Cardiac fibroblast (primary cell): ENCODE results near the gene ERC2.
A peak's percentile ranks its signal among the peaks of the same experiment; 100 is the strongest.

Experiments
- DNase-seq, 2 donors: peaks; one replicate each; pipeline versions ENCODE4 v3.0.0 to v3.0.0-alpha.2; 2010; ENCODE audit warnings: low read depth in 2 of 2
- H3K4me3 ChIP-seq, 2 donors: replicated peaks in 1 of 2; 1 replicate in 1 of 2; 2 replicates in 1 of 2; pipeline ENCODE4 v1.5.1; 2011; ENCODE audit warnings: low read depth in 2 of 2, low read length in 2 of 2, mild to moderate bottlenecking in 2 of 2, moderate library complexity in 1 of 2
- TF ChIP-seq, protein P1 (sequence below): IDR thresholded peaks from one replicate; pipeline ENCODE4 v1.5.1; 2011; ENCODE audit warnings: low read depth, mild to moderate bottlenecking, low read length, inconsistent platforms

ERC2 gene

DNA sequence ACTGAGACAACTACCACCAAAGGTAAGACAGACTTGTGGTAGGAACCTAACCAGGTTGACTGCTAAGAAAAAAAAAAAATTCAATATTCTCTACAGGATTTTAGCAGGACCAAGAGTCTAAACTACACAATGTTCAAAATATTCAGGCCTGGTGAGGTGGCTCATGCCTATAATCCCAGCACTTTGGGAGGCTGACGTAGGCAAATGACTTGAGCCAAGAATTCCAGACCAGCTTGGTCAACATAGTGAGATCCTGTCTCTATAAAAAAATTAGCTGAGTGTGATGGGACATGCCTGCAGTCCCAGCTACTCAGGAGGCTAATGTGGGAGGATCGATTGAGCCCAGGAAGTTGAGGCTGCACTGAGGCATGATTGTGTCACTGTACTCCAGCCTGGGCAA lies 639.6 kb downstream of the ERC2 start:
- no peak overlapping the region for H3K4me3 ChIP-seq
- DNase-seq: no peak
- TF ChIP-seq, protein P1, sequence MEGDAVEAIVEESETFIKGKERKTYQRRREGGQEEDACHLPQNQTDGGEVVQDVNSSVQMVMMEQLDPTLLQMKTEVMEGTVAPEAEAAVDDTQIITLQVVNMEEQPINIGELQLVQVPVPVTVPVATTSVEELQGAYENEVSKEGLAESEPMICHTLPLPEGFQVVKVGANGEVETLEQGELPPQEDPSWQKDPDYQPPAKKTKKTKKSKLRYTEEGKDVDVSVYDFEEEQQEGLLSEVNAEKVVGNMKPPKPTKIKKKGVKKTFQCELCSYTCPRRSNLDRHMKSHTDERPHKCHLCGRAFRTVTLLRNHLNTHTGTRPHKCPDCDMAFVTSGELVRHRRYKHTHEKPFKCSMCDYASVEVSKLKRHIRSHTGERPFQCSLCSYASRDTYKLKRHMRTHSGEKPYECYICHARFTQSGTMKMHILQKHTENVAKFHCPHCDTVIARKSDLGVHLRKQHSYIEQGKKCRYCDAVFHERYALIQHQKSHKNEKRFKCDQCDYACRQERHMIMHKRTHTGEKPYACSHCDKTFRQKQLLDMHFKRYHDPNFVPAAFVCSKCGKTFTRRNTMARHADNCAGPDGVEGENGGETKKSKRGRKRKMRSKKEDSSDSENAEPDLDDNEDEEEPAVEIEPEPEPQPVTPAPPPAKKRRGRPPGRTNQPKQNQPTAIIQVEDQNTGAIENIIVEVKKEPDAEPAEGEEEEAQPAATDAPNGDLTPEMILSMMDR: no peak

DNA sequence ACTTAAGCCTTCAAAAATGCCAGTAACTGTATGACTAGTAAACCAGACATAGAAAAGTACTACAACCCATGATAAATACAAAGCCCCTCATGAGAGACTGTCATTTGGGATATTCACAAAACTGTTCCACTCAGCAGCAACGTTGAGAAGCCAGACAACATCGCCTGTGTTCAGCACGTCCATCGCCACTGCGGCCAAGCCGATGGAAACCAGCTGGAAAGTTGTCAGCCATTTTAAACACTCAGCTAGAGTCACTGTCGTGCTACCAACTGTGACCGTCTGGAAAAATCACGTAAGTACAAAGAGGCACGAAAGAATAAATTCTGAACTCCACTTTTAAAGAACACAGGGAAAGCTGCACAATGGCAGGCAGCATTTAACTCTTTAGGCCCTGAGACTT lies 640.5 kb downstream of the ERC2 start:
- TF ChIP-seq, protein P1: no peak
- no peak overlapping the region for H3K4me3 ChIP-seq
- DNase-seq: no peak

DNA sequence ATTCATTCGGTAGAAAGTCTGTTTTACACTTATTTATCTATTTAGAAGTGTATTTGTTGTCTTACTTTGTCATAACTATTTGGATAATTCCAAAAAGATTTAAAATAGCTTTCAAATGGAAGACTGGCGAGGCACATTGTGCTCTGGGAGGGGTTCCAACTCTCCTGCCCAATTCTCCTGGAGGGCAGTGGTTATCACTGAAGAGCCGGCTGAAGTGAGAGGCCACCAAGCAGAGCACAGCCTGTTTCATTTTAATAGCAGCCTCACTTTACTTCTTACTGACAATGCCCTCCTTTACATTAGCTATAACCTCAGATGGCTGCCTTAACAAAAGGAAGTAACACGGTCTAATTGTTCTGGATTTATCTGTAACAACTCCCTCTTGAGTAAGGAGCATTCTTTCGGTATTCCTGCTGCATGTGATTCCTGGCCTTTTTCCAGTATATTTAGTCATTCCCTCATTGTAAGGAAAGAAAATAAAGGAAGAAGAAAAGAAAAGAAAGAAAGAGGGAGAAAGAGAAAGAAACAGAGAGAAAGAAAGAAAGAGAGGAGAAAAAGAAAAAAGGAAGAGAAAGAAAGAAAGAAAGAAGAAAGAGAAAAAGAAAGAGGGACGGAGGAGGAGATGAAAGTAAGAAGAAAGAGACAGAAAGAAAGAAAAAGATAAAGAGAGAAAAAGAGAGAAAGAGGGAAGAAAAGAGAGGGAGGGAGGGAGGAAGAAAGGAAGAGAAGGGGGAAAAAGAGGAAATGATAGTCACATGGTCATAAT lies 641.4 kb downstream of the ERC2 start:
- TF ChIP-seq, protein P1: no peak
- H3K4me3 ChIP-seq: no peak overlapping the region
- DNase-seq: peak; percentile 15 to 30

DNA sequence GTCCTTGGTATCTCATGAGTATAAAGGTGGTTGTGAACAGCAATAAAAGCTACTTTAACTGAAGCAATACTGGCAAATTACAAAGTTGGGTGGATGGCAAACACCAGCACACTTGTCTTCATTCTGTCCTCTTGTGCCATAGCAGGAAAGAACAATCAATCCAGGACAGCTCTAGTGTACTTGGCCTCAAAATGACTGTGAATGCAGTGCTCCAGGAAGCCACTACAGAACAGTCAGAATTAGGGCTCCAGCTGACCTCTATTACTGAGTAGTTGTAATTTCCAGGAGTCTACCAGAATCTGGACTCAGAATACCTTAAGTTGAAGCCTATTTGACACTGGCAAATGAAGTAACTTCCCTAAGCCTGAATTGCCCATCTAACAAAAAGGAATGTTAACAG lies 642.2 kb downstream of the ERC2 start:
- TF ChIP-seq, protein P1: no peak
- no peak for DNase-seq
- no peak overlapping the region for H3K4me3 ChIP-seq

DNA sequence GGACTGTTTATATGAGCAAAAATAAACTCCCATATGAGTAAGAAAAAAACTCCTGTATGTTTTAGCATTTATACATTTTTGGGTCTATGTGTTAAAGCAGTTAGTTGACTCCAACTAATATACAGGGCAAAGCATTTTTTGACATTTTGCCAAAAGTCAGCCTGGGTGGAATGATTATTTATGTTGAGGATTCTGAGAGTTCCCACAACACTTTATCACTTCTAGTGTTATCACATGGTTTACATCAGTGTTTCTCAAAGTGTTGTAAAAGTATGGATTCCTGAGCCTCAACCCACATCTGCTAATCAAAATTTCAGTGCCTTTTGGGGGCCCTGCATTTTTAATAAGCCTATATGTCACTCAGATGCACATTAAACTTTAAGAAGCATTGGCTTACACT lies 643.9 kb downstream of the ERC2 start:
- TF ChIP-seq, protein P1: no peak
- DNase-seq: no peak
- no peak overlapping the region for H3K4me3 ChIP-seq

DNA sequence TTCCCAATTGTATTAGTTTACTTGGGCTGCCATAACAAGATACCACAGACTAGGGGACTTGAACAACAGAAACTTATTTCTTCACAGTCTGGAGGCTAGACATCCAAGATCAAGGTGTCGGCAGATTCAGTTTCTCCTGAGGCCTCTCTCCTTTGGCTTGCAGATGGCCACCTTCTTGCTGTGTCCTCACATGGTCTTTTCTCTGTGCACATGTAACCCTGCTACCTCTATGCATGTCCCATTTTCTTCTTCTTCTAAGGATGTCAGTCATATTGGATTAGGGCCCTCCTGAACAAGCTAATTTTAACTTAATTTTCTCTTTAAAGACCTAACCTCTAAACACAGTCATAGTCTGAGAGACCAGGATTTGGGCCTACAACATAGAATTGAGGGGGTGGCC lies 644.4 kb downstream of the ERC2 start:
- no peak overlapping the region for H3K4me3 ChIP-seq
- TF ChIP-seq, protein P1: no peak
- no peak for DNase-seq

DNA sequence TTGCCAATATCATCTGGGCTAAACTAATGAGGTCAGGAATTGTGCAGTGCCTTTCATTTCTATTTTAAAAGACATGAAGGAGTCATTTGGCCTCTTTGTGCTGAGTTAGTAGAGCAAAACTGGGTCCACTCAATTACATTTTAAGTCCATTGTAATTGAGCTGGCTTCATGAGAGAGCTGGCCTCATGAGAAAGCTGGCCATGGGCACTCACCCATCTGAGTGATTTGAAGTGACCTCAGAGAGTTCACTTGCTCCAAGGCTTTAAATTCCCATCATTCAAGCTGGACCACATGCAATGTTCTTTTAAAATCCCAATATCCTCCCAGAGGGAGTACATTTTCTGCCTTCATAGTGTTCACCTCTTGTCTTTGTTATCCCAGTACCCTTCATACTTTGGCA lies 645.3 kb downstream of the ERC2 start:
- DNase-seq: no peak
- no peak overlapping the region for H3K4me3 ChIP-seq
- TF ChIP-seq, protein P1: no peak
